Middle frontal gyrus (tissue), 1 donor: ENCODE results near the gene GUK1.
"Not testable (repeated sequence)": the region's sequence is repeated elsewhere in the genome, so short reads cannot be mapped to it uniquely, and the experiment has no call there.

Source experiments
- DNase-seq: peaks from one replicate; pipeline ENCODE4 v3.0.0-alpha.2; 2015; ENCODE audit warnings: low spot score; ENCODE audit errors: extremely low spot score

The GUK1 gene

DNA sequence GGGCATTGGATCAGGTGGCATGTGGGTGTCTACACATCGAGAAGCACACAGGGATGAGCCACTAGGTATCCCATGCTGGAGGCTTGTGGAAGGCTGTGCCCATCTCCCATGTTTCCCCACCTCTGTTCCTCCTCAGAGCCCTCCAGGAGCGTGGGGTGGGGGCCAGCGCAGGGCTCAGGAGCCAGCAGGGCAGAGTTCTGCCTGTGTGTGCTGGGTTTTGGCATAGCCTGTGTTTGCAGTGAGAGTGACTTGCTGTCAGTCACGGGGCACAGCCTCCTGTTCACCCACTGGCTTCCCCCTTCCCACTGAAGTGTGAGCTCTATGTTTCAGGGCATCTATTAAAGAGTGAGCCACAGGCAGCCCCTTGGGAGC is 35.9 kb downstream of the GUK1 start:
- DNase-seq, result no peak

DNA sequence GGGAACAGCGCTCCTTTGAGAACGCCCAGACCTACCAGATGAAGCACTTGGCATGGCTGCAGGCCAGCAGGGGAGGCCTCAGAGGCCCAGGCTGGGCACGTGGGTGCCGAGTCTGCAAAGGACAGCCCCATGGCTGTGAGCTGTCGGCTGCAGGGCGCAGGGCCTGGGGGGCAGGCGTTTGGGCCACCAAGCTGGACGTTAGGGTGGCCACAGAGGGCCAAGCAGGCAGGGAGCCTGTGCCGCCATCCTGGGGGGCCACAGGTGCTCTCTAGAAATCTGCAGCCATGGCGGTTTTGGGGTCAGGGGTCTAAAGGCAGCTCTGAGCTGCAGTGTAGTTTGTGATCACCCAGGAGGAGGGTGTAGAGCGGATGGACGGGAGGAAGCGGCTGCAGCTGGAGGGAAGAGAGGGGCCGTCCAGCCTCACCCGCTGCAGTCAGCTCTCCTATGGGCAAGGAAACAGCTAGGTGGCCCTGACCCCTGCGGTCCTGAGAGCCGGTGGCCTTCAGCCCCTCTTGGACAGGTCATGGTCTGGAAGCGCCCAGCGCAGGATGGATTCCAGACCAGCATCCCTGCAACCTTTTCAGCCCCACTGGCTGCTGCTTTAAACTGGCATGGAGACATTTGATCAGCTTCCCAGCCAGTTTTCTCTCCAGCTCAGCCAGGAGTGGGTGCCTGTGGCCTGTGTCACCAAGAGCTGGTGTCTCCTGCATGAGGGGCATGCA is 36.5 kb downstream of the GUK1 start:
- no peak for DNase-seq

DNA sequence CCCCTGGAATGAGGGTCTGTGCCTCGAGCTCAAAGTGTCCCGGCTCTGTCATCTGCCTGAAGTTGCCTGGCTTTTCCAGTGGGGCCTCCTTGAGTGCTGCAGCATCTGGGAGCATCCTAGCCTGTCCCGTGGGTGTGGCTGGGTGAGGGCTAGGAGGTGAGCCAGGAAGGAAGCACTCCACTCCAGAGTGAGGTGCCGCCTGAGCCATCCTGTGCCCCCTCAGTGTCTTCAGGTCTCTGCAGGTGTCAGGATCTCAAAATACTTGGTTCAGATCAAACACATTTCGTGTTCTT is 37.0 kb downstream of the GUK1 start:
- no peak for DNase-seq

DNA sequence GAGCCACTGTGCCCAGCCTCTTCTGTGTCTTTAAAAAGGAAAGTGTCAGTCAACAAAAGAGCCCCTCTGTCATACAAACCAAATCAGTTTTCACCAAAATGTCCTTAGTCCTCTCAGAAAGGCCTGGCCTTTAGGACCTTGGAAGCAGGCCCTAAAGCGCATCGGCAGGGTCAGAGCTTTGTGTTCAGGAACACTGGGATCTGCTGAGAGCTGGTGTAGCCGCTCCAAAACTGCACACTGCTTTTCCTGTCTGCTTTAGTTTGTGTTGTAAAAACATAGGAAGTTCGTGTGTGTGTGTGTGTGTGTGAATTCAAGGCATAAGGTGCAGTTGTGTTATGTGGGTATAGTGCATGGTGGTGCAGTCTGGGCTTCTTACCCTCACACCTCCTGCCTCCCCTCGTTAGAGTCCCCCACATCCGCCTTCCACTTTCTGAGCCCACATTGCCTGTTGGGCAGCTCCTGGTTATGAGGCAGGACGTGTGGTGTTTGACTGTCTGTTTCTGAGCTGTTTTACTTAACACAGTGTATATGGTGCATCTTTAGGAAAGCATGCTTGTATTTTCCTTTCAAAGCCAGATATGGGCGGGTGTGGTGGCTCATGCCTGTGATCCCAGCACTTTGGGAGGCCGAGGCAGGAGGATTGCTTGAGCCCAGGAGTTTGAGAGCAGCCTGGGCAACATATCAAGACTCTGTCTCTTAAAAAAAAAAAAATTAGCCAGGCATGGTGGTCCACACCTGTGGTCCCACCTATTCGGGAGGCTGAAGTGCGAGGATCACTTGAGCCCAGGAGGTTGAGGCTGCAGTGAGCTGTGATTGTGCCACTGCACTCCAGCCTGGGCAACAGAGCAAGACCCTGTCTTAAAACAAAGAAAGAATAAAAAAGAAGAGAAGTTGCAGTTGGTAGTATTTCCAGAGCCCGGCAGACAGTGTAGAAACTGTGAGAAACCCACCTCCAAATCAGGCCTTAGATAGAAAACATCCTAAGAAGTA is 37.9 kb downstream of the GUK1 start:
- no peak for DNase-seq

DNA sequence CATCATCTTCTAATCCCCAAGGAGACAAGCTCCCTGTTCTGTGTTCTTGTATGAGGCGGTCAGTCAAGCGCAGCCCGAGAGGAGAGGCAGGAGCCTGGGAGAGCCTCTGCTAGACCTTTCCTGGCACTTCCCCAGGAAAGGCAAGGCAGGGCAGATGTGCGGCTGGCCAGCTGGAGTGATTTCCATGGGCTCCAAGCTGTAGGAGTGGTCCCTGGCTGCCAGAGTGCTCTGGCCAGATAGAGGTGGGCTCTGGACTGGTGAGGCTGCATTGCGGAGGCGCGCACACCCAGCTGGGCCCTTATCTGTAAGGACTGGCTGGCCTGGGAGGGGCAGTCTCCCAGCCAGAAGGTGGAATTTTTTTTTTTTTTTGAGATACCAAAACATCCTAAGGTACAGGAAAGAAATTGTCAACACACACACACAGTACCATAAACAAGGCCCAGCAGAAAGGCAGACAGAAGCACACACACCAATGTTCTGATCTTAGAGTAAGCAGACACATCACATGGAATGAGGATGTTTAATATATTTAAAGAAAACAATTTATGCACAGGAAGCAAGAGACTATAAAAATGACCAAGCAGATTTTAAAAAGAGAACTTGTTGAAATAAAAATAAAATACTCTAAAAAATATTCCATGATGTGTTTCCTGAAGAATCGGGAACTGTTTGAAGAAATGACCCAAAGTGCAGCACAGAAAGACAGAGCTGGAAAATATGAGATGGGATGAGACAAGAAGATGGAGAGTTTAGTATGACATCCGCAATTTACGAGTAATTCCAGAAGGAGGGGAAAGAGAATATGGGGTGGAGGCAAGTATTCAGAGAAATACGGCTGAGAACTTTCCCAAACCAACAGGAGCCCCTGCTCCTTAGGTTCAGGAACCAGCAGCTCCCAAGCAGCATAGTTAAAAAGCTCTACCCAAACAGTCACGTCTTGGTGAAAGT is 38.9 kb downstream of the GUK1 start:
- DNase-seq, result no peak

DNA sequence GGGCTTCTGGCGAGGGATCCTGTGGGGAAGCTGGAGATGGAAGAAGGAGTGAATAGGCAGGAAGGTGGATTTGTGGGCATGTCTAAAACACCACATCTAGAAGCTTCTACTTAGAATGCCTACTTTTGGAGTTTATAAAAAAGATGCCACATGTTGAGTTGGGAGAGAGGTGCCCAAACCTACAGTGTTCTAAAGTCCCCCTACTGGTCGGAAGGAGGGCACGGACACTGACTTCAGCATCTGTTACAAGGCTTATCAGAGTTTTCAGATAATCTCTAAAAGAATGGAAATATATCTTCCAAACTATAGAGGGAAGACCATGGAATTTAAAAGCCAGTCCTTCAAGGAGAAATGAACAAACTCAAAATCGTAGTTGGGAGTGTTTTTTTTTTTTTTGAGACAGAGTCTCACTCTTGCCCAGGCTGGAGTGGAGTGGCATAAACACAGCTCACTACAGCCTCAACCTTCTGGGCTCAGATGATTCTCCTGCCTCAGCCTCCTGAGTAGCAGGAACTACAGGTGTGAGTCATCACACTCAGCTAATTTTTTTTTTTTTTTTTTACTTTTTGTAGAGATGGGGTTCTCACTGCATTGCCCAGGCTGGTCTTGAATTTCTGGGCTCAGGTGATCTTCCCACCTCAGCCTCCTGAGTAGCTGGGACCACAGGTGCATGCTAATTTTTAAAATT is 40.3 kb downstream of the GUK1 start:
- DNase-seq, result no peak

DNA sequence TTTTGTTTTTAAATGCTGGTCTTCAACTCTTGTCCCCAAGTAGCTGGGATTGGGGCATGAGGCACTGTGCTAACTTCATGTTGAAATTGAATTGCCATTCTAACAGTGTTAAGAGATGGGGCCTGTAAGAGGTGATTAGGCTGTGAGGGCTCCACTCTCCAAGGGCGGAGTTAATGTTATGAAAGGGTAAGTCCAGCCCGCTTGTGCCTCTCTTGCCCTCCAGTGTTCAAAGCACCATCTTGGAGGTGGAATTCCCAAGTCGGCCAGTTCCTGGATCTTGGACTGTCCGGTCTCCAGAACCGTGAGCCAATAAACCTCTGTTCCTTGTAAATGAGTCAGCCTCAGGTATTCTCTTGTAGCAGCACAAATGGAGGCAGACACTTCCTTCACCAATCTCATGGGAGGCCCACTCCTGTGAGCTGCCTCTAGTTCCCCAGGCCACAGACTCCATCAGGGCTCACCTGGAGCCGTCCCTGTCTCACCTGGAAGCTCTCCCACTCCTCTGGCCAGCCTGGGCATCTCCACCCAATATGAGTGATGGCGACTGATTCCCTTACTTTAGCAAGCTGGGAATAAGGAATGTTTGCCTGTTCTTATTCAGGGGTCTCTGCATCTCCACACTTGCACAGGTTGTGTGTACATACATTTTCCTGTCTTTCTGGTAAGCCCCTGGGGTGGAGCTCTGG is 41.0 kb downstream of the GUK1 start:
- DNase-seq, result no peak

DNA sequence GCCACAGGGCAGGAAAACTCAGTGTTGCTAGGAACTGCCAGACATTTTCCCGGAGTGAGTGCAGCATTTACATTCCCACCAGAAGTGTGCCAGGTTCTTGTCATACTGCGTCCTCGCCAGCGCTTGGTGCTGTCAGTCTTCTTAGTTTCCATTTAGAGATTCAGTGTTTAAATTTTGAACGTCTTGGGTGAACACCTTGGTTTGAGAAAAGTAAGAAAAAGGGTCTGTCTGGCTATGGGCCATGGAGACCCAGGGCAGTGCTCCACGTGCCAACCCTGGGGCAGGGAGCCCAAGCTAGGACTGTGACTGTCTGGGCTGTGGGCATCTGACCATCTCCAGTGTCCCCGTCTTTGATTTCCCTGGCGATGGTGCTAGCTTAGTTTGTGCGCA is 41.6 kb downstream of the GUK1 start:
- DNase-seq, result no peak

DNA sequence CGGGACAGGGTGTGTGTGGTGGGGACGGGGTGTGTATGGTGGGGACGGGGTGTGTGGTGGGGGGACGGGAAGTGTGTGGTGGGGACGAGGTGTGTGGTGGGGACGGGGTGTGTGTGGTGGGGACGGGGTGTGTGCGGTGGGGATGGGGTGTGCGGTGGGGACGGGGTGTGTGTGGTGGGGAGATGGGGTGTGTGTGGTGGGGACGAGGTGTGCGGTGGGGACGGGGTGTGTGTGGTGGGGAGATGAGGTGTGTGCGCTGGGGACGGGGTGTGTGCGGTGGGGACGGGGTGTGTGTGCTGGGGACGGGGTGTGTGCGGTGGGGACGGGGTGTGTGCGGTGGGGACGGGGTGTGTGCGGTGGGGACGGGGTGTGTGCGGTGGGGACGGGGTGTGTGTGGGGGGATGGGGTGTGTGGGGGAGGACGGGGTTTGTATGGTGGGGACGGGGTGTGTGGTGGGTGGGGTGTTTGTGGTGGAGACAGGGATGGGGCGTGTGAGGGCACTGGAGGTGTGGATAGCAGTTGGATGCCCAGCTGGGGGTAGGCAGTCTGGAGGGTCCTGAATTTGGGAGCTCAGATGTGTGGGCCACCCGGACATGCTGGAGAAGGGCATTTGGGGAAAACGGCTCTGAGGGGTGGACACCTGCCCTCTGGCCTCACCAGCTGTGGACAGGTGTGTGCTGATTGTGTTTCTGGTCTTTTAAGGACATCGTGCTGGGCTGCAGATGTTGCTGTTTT is 42.4 kb downstream of the GUK1 start:
- DNase-seq, result no peak

DNA sequence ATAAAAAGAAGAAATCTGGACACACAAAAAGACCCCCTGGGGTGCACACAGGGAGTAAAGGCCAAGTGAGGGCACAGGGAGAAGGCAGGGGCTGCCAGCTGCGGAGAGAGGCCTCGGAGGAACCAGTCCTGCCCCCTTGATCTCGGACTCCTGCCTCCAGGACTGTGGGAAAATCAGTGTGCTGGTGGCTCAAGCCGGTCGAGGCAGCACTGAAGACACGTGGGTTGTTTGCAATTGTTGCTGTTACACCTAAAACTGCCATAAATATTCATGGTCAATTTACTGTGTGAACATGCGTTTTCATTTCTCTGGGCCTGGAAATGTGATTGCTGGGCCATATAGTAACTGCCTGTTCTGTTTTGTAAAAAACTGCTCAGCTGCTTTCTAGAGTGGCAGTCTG is 44.1 kb downstream of the GUK1 start:
- no peak for DNase-seq

DNA sequence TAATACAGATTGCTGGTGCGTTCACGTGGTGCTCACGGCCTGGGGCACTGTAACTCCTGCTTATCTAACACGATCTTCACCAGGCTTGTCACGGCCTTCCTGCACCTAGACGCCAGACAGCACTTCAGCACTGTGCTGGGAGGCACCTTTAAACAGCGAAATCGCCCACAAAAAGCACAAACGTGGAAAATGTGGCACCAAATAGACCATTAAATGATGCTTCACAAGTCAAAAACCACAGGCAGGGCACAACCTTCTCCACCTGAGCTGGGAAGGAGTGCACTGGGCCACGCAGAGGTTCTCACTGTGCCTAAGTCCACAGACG is 45.5 kb downstream of the GUK1 start:
- no peak for DNase-seq

DNA sequence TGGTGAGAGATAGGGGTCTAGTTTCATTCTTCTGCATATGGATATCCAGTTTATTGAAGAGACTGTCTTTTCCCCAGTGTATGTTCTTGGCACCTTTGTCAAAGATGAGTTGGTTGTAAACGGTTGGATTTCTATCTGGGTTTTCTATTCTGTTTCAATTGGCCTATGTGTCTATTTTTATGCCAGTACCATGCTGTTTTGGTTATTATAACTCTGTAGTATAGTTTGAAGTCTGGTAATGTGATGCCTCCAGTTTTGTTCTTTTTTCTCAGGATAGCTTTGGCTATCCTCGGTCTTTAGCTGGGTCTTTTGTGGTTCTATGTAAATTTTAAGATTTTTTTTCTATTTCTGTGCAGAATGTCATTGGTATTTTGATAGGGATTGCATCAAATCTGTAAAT is 48.2 kb downstream of the GUK1 start:
- DNase-seq, result not testable (repeated sequence)

DNA sequence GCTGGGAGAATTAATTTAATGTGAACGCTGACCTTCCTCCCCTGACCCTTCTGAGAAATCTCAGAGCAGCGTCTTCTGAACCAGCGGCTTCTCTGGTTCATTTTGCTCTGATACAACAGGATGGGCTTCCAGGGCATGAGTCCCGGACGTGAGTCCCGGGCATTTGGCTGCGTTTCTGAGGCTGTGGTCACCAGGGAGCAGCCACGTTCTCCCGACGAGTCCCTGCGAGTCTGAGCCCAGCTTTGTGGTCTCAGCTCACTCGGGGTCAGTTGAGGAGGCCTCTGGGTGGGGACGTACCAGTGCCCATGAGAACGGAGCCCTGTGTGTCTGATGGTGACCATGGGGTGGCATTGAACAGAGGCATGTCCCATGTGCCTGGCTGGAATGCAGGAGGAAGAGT is 50.1 kb downstream of the GUK1 start:
- no peak for DNase-seq

DNA sequence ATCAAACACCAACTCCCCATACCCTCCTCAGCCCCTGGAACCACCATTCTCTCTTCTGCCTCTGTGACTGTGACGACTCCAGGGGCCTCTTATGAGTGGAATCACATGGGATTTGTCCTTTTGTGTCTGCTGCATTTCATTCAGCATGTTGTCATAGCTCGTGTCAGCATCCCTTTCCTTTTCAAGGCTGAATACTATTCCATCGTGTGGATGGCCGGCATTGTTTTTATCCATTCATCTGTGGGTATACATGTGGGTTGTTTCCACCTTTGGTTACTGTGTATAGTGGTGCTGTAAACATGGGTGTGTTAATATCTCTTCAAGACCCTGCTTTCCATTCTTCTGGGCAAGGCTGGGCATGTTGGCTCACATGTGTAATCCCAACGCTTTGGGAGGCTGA is 50.7 kb downstream of the GUK1 start:
- no peak for DNase-seq

DNA sequence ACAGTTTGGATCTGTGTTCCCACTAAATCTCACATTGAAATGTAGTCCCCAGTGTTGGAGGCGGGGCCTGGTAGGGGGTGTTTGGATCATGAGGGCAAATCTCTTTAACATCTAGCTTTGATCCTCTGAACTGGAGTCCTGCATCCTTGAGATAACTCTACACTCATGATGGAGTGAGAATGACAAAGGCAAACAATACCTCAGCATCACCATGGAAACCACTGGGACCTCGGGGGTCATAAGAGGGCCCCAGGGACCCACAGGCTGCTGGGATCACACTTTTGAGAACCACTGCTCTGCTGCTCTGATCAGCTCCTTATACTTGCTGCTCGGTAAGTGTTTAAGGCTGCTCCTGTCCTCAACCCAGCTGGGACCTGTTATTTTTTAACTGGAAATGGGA is 54.4 kb downstream of the GUK1 start:
- no peak for DNase-seq

DNA sequence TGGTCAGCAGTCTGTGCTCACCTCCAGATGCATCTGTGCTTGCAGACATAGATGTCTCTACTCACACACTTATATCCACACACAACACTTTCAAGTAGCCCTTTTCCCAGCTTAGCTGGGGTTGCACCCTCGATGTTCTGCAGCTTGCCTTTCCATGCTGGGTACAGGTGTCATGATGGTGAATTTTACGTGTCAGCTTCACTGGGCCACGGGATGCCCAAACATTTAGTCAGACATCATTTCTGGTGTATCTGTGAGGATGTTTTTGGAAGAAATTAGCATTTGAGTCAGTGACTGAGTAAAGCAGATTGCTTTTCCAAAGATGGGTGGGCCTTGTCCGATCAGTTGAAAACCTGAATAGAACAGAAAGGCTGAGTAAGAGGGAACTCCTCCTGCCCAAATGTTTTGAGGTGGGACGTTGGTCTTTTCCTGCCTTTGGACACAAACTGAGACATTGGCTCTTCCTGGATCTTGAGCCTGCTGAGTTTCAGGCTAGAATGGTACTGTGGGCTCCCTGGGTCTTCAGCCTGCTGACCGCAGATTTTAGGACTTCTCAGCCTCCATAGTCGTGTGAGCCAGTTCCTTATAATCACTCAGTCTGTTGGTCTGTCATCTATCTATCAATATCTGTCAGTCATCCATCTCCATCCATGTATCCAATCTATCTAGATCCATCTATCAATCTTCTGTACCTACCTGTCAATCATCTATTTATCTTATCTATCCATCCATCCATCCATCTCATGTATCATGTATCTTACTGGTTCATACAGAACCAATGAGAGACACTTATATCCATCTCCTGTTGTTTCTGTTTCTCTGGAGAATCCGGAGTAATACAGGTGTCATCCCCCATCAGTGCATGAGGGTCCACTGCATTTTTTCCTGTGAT is 55.1 kb downstream of the GUK1 start:
- no peak for DNase-seq

DNA sequence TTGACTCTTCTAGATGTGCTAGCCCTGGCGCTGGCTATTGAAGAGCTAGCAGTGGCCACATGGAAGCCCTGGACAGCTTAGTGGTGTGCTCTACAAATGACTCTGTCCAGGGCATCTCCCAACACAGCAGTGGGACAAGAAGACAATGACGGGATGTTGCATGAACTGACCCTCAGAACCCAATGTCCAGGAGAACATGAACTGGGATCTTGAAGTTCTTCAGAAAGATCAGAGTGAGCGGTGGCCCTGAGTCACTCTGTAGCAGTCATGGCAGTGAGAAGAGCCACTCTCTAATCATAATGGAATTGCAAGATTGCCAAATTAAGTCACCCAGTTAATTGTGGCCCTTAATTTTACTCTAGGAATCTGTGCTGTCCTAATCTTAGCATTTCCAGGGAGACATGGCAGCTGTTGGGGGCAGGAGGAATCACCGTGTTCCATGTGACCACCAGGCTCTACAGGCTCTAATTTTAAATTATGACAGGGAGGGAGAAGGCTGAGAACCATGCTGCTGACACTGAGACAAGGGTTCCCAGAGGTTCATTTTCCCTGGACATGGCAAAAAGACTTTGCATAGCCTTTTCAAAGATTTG is 57.6 kb downstream of the GUK1 start:
- no peak for DNase-seq
